ENCODE measurements around the gene IGFBP6.

Gene IGFBP6

GRCh38 chr12:53078425-53079225 is 18.8 kb upstream of the IGFBP6 start:
- no peaks in the 10 kb centered on the region for H3K79me2 ChIP-seq (ENCODE audit: insufficient read depth, low read length)
- H2AFZ ChIP-seq (ENCODE audit: low read length) = no peak overlapping the region
- H3K27me3 ChIP-seq (ENCODE audit: insufficient read depth, low read length) = 0 out of 2 replicates have a peak, but pooled peaks cover 4% of the 10 kb centered on the region
- no peak for TF ChIP-seq EZH2 (IDR thresholded peaks at IDR 0.05; ENCODE audit: borderline replicate concordance, low read length)
- TF ChIP-seq CTCF (IDR thresholded peaks at IDR 0.05; ENCODE audit: low read length) = no peak
- no peaks in the 10 kb centered on the region for H3F3A ChIP-seq (ENCODE audit: insufficient read depth, low read length)
- no peaks in the 10 kb centered on the region for H3K9me2 ChIP-seq (ENCODE audit: low read depth, low read length)
- H3K36me3 ChIP-seq (ENCODE audit: insufficient read depth, low read length) = peaks cover 25% of the 10 kb centered on the region
- peak overlapping the region; percentile 73 for H3K4me3 ChIP-seq (ENCODE audit: low read depth, low read length, poor library complexity, severe bottlenecking)
- peak overlapping the region; percentile 22 for H3K27ac ChIP-seq (ENCODE audit: low read depth, low read length, poor library complexity, severe bottlenecking)
- peak overlapping the region; percentile 71 for H3K9ac ChIP-seq (ENCODE audit: low read length)
- H3K9me3 ChIP-seq (ENCODE audit: low read length) = no peaks in the 10 kb centered on the region
- peaks cover 15% of the 10 kb centered on the region for H3K4me1 ChIP-seq (ENCODE audit: insufficient read depth, low read length, severe bottlenecking)
- H3K4me2 ChIP-seq (ENCODE audit: low read length) = peak overlapping the region; percentile 84
- no peaks in the 10 kb centered on the region for H4K20me1 ChIP-seq (ENCODE audit: insufficient read depth, low read length)

GRCh38 chr12:53079226-53080117 is 18.0 kb upstream of the IGFBP6 start, which contains the start of gene SPRYD3:
Gene SPRYD3 (minus strand): TSS chr12:53079390. CDS start chr12:53079333, 57 bp downstream.
- Histone ChIP-seq H3K27me3 (ENCODE audit: insufficient read depth, low read length) (0 out of 2 replicates have a peak, but pooled peaks cover 4% of the 10 kb centered on the region), H3K4me1 (ENCODE audit: insufficient read depth, low read length, severe bottlenecking) (peaks cover 15% of the 10 kb centered on the region), H3K9ac (ENCODE audit: low read length) (peak within 1 kb of the TSS; percentile 89), H3K9me2 (ENCODE audit: low read depth, low read length) (no peaks in the 10 kb centered on the region), H3K27ac (ENCODE audit: low read depth, low read length, poor library complexity, severe bottlenecking) (peak within 1 kb of the TSS; percentile 22), H3F3A (ENCODE audit: insufficient read depth, low read length) (no peaks in the 10 kb centered on the region), H3K36me3 (ENCODE audit: insufficient read depth, low read length) (peaks cover 17% of the 10 kb centered on the region), H3K9me3 (ENCODE audit: low read length) (no peaks in the 10 kb centered on the region), H2AFZ (ENCODE audit: low read length) (peak within 1 kb of the TSS; percentile 83), H3K4me3 (ENCODE audit: low read depth, low read length, poor library complexity, severe bottlenecking) (peak within 1 kb of the TSS; percentile 73), H4K20me1 (ENCODE audit: insufficient read depth, low read length) (no peaks in the 10 kb centered on the region), H3K4me2 (ENCODE audit: low read length) (peak within 1 kb of the TSS; percentile 84), H3K79me2 (ENCODE audit: insufficient read depth, low read length) (no peaks in the 10 kb centered on the region)
- TF ChIP-seq CTCF (IDR thresholded peaks at IDR 0.05; ENCODE audit: low read length) = no peak
- TF ChIP-seq EZH2 (IDR thresholded peaks at IDR 0.05; ENCODE audit: borderline replicate concordance, low read length) = no peak

GRCh38 chr12:53082637-53083175 is 14.8 kb upstream of the IGFBP6 start:
- no peaks in the 10 kb centered on the region for H3K9me2 ChIP-seq (ENCODE audit: low read depth, low read length)
- no peaks in the 10 kb centered on the region for H3K9me3 ChIP-seq (ENCODE audit: low read length)
- no peak overlapping the region for H3K9ac ChIP-seq (ENCODE audit: low read length)
- no peak overlapping the region for H3K27ac ChIP-seq (ENCODE audit: low read depth, low read length, poor library complexity, severe bottlenecking)
- H3K4me2 ChIP-seq (ENCODE audit: low read length) = no peak overlapping the region
- H4K20me1 ChIP-seq (ENCODE audit: insufficient read depth, low read length) = no peaks in the 10 kb centered on the region
- H2AFZ ChIP-seq (ENCODE audit: low read length) = no peak overlapping the region
- H3K79me2 ChIP-seq (ENCODE audit: insufficient read depth, low read length) = no peaks in the 10 kb centered on the region
- peaks cover 15% of the 10 kb centered on the region for H3K4me1 ChIP-seq (ENCODE audit: insufficient read depth, low read length, severe bottlenecking)
- H3K4me3 ChIP-seq (ENCODE audit: low read depth, low read length, poor library complexity, severe bottlenecking) = no peak overlapping the region
- TF ChIP-seq EZH2 (IDR thresholded peaks at IDR 0.05; ENCODE audit: borderline replicate concordance, low read length) = no peak
- H3K36me3 ChIP-seq (ENCODE audit: insufficient read depth, low read length) = no peaks in the 10 kb centered on the region
- H3F3A ChIP-seq (ENCODE audit: insufficient read depth, low read length) = no peaks in the 10 kb centered on the region
- 0 out of 2 replicates have a peak, but pooled peaks cover 10% of the 10 kb centered on the region for H3K27me3 ChIP-seq (ENCODE audit: insufficient read depth, low read length)
